GM18907 (cell line): ENCODE results near the gene GRM4.

ENCODE experiments used
- ATAC-seq: cut with Tn5 transposase; IDR thresholded peaks from one replicate; pipeline ENCODE4 v1.9.1; 2021; ENCODE audit warnings: mild to moderate bottlenecking, moderate library complexity; ENCODE audit not compliant: unreplicated experiment

Gene GRM4

DNA sequence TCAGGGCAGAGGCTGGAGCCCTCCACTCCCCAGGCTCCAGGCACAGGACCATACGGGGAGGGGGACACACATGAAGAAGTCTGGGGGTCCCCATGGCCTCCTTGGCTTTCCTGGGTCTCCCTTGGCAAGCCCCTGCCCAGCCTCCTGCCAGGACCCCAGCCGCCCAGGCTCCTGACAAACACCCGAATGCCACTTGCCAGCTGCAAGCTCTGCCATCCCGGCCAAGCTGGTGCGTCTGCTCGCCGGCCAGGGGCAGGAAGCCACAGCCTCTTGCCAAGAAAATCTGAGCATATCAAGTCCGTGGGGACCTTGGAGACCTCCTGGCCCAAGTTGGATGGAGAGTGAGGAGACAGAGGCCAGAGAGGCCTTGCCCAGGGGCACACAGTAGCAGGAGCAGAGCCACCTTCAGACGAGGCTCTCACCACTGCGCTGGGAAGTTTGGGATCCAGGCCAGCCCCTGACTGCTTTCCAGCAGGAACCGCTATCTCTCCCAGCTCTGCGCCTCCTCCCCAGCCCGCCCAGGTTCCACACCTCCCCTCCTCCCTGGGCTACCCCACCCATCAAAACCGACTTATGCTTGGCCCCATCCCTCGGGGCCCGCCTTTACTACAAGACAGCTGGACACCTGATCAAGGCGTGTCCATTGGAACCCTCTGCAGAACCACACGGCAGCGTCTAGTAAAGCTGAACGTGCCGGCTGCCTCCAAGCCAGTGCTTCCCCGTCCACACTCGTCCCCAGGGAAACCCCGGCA lies 80.2 kb downstream of the GRM4 start:
- ATAC-seq: no peak

DNA sequence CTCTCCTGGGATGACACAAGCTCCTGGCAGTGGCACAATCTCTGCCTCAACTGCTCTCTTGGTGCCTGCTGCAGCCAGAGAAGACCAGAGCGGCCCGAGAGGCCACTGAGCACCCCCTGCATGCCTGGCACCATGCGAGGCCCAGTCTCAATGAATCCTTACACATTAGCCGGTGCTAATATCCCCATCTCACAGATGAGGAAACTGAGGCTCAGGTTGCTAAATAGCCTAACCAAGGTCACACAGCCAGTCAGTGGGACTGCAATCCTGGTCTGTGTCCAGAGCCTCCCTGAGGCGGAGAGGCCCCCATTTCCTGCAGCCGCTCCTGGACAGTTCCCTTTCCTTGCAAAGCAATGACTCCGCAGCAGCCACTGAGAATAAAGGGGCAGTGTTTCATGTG lies 81.2 kb downstream of the GRM4 start:
- ATAC-seq: no peak

DNA sequence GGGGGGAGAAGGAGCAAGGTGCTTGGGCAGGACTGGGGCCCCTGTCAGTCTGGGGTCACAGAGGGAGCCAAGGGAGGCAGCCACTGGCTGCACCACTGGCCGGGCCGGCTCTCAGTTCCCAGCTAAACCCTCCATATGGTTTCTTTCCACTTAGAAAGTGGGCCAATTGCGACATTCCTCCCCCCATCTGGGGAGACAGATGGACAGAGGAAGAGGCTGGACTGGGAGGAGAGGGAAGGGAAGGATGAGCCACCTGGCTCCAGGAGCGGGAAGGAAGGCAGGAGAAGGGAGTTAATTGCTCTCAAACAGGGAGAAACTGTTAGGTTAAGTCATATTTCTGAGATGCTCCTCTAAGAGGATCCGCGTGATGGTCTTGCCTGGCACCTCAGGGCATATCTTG lies 82.2 kb downstream of the GRM4 start:
- no peak for ATAC-seq

DNA sequence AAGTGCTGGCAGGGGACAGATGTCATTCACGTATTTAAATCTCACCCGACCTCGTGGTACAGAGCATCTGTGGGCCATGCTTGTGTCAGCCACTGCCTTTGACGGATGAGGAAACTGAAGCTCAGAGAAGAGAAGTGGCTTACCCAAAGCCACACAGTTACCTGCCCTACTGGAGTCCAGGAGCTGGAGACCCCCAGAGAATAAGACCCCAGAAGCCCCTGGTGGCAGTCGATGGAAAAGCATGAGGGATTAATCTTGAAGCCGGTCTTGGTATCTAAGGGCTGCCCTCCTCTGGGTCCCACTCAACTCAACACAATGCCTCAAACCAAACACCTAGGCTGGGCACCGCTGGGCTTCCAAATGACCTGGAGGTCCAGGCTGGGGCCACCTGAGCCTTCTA lies 83.1 kb downstream of the GRM4 start:
- ATAC-seq: no peak

DNA sequence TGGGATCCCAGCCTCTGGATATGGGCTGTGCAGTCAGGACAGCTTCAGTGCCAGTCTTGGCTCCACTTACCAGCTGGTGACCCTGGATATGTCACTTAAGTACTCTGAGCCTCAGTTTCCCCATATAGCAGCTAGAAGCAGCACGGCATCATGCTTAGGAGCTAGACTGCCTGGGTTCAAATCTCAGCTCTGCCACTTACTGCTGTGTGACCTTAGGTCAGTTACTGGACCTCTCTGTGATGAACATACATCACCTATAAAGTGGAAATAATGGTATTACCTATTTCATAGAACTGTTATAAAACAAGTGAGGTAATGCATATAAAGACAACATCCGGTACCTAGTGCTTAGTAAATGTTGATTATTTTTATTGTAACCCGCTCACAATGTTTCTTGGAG lies 83.7 kb downstream of the GRM4 start:
- ATAC-seq: no peak

DNA sequence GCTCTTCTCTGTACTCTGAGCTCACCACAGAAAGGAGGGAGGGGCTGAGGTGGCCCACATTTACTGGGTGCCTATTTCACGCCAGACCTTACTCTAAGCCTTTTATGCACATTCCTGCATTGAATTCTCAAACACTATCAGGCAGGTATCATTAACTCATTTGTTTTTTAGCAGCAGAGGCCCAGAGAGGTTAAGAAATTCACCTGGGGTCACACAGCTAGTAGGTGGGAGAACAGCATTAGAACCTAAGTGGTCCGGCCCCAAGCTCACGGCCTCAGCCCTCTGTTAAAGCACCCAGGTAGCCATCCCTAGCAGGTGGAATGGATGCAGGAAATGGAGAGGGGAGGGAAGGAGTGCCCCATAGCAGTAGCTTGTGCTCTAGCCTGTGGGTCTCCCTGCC lies 84.5 kb downstream of the GRM4 start:
- no peak for ATAC-seq

DNA sequence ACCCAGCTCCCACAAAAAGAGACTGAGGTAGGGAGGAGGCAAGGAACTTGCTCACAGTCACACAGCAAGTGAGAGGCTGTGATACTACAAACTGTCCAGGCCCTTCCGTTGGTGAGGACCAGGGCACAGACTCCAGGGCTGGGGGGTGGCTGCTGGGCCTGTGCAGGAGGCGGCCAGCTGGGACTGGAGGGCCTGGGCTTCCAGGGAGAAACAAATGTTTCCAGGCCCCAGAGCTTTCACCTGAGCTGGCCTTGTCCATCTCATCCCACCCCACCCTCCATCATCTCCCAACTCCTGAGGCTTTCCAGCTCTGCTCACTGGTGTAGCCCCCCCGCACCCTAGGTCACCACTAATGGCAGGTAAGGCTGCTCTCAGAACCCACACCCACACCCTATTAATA lies 86.0 kb downstream of the GRM4 start:
- ATAC-seq: no peak

DNA sequence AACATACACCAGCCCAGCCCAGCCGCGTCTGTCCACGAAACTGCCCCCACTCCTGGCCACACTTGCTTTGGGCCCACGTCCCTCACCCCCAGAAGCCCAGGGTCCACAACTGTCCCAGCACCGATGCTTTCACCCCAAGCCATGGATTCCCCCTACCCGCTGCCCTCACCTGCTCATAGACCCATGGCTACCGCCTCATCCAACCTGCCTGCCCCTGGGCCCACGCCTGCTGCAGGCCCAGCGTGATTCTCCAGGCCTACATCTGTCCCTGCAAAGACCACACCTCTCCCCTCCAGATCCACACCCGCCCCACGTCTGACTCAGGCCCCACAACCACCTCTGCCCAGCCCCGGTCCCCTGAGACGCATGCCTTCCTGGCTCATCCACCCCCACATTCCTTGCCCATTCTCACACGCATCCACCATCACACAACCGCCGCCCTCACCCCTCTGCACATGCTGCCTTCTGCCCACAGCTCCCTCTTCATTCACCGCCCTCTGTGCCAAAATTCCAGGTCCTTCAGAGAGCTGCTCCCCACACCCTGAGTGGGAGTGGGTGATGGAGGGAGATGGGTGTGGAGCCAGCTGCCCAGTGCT lies 86.7 kb downstream of the GRM4 start:
- ATAC-seq: no peak

DNA sequence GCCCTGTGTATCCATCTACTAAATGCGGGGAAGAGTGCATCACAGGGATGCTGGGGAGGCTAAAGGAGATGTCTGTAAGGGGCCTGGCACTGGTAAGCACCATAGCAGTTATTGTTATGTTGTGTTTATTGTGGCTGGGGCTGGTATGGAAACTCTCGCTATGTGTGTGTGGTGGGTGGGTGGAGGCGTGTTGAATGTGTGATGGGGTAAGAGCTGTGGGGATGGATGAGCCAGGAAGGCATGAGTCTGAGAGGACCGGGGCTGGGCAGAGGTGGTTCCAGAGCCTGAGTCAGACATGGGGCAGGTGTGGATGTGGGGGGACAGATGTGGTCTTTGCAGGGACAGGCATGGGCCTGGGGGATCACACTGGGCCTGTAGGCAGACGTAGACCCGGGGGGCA lies 88.1 kb downstream of the GRM4 start:
- ATAC-seq: no peak

DNA sequence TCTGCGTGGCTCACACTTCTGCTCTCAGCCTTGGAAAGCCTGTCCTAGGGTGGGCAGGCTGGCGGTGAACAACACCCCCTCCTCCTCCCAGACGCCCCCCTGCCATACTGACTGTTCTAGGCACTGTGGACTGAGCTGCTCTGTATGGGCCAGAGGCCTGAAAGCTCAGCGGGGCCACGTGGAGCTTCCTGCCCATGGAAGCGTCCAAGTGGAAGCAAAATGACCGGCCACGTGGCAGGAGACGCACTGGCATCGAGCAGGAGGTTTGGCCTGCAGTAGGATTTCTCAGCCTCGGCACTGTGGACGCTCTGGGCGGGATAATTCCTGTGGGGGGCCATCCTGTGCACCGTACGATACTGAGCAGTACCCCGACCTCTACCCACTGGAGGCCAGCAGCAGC lies 88.7 kb downstream of the GRM4 start:
- no peak for ATAC-seq

DNA sequence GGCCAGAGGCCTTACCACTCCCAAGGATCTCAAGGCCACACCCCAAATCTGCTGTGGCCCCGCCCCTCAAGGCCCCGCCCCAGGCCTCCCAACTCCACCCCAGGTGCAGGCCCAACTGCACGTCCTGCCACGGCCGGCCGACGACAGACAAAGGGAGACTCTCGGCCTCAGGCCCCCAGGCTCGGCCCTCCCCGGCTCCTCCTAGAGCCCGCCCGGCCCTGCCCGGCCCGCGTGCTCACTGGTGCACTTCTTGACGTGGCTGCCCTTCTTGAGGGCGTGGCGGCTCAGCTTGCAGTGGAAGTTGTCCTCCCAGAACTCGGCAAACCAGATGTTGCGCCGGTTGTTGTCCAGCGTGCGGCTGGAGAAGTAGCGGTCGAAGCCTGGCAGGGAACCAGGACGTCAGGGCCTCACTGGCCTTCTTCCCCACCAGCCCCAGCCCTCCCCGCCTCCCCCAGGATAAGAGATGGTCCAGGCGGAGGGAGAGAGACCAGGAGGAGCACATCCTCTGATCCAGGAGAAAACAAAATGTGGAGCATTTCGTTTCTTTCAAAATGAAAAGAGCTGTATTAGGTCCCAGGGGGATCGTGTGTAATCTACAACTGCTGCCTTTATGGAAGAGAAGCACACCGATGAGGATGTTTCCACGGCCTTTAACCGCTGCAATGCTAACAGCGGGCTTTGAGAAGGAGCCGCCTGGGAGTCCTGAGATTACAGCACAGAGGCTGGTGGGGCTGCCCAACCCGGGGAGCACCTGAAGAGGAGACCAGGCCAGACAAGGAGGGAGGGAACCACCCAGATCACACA lies 89.4 kb downstream of the GRM4 start:
- ATAC-seq: no peak

DNA sequence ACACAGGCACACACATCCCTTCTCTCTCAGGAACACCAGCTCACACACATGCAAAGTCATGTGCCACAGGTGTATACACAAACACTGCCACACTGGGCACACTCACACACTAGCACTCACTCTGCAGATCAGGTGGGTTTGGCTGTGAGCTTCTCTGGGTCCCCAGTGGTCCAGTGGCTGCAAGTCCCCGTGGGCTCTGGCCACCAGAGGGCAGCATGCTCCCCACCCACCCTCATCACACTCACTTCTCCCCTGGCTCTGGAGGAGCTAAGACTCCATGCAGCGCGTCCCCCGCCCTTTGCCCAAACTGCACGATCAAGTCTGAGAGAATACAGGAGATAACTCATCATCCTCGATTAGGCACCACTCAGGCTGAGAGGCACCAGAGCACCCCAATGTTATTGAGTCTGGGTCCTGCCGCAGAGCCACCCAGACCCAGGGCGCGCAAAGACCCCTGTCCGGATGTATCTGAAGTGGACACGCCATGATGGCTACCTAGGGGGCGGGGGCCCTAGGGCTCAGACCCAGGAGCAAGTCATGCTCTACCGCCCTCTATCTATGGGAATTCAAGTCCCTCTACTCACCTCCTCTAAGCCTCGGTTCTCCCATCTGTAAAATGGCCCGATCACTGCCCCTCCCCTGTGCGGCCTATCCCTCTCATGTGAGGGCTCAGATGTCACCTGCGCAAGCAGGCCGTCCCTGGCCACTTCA lies 90.5 kb downstream of the GRM4 start:
- no peak for ATAC-seq

DNA sequence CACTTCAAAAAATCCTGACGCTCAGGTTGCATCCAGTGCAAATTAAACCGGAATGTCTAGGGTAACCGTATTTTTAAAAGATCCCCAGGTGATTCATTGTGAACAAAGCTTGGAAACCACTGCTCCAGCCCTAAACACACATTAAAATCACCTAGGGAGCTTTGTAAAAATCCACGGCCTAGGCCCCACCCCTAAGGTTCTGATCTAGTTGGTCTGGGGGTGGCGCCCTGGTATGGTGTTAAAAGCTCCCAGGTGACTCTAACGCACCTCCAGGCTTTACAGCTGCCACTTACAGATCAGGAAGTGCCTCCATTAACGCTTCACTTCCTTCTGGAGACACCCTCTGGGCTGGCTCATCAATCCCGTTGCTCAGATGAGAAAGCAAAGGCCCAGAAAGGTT lies 92.2 kb downstream of the GRM4 start:
- ATAC-seq: no peak

DNA sequence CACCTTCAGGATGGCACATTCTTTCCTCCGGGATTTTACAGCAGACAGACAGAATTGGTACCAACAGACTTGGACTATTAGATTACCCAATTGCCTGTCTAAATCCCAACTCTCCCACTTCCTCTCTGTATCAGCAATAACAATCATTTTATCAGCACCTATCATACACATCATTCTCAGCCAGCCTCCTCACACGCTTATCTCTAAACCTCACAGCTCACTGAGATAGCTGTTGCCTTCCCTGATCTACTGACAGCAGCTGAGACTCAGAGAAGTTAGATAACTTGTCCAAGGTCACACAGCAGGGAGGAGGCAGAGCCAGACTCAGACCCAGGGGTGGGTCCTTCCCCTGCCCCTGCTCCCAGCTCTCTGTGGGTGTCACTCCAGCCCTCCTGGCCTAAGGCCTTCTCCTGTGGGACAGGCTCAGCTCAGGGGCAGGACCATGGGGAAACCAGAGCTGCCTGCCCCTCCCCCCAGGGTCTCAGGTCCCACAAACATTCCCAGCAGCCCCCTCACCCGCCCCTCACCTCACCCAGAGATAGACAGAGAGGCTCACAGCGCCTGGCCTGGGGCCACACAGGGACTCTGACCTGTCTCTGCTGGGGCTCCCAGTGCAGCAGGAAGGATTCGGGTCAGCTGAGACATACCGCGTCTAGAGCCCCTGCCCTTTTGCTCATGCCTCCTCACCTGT lies 92.8 kb downstream of the GRM4 start:
- no peak for ATAC-seq

DNA sequence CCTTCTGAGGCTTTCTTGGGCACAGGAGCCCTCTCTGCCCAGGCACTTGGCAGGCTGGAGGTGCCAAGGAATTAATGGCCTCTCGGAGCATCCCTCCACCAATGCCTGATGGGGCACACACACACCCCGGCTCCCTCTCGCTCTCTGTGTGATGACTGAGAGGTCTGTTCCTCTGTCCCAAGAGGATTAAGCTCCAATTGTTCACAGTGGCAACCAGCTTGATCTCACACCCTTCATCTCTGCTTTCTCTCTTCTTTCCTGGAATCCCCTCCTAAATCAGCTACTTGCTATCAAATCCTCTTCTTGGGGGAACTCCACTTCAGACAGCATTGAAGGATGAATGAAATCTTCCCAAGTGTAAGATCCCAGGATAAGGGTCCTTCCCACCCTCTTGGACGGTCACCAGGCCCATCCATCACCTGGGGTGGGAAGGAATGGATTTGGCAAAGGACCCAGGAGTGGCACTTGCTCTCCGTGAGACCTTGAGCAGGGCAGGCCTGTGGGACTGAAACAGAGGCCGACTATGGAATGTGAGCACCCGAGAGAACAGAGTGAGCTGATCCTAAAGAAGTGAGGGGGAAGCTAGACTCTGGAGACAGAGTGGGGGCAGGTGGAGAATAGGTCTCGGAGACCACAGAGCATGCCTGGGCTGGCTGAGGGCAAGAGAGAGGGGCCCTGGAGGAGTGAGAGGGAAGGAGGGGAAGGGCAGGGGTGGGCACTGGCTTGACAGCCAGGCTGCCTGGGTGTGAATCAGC lies 93.6 kb downstream of the GRM4 start:
- ATAC-seq: no peak

DNA sequence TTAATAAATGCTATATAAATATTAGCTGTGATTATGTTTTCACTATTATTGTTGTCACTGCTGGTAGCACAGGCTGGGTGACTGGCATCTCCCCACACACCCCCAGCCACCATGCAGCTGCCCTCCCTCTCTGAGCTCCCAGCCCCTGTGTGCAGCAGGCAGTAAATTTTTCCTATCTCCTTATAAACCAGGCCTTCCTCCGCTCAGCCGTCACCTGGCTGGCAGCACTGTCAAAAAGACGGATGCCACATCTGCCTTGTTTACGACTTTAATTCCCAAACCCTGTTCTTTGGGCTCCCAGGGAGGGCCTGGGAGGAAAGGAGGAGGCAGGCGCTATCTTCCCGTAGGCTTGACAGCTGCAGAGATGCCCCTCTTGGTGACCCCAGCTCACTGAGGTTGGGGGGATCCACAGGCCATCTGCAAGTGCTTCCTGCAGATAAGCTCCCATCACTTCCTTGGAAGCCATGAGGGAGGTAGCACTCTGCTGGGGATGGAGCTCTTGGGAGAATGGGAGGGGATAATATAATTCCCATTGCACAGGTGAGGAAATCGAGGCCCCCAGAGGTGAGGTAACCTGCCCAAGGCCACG lies 94.5 kb downstream of the GRM4 start:
- ATAC-seq: no peak

DNA sequence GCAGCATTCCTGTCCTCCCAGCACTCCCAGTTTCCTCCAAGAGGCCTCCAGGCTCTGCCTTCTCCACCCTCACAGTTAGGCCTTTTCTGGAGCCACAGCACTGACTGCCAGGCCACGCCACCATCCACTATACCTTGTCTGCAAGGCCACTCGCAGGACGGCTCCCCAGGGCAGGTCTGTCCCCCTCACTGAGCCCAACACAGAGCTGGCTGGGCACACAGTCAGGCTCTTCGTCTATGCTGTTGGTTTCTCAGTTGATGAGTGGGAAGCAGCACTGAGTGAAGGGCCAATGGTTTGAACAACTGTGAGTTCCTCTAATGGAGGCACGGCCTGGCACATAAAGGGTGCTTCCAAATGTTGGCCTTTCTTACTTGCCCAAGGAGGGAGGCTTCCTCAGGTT lies 95.2 kb downstream of the GRM4 start:
- ATAC-seq: no peak

DNA sequence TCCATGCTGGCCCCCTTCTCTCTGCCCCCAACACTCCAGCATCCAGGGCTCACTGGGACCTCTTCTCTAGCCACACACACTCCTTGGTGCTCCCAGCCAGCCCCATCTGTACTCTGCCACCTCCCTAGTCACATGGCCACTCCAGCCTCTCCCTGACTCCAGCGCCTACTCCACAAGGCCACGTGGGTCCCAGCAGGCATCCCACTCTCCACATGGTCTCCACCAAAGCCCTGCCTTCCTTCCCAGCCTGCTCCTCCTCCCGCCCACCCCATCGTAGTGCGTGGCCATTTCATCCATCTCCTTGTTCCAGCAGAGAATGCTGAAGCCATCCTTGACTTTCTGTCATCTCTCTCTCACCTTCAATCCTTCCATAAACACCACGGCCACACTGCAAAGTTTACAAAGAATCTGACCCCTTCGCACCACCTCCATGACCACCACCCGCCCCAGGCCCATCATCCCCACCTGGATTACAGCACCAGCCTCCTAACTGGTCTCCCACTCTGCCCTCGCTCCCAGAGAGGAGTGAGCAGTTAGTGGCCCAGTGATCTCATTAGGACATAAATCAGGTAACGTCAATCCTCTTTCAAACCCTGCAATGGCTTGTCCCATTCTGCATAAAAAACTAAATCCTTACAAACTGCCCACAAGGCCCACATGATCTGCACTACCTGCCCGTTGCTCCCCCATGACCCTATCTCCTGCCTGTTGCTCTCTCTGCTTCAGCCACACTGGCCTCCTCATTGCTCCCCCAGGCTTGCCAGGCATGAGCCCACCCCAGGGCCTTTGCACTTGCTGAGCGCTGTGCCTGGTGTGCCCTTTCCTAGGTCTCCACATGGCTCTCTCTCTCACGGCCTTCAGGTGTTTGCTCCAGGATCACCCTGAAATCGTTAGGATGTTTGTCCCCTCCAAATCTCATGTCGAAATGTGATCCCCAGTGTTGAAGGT lies 96.2 kb downstream of the GRM4 start:
- no peak for ATAC-seq
